ENCODE data around the gene CLECL1. TPM values are rescaled to one million over a fixed set of nuclear protein-coding genes. Genes with fewer than 3 reads are reported as not detected.
A peak's percentile ranks its signal among the peaks of the same experiment; 100 is the strongest.

Gene CLECL1
- total and polyA plus RNA-seq, 9 of the 15 experiments (the other 6 are each of a cell fraction or from before 2014, with no cell fraction given) = 0.13 to 0.25 TPM; not detected in 7

DNA sequence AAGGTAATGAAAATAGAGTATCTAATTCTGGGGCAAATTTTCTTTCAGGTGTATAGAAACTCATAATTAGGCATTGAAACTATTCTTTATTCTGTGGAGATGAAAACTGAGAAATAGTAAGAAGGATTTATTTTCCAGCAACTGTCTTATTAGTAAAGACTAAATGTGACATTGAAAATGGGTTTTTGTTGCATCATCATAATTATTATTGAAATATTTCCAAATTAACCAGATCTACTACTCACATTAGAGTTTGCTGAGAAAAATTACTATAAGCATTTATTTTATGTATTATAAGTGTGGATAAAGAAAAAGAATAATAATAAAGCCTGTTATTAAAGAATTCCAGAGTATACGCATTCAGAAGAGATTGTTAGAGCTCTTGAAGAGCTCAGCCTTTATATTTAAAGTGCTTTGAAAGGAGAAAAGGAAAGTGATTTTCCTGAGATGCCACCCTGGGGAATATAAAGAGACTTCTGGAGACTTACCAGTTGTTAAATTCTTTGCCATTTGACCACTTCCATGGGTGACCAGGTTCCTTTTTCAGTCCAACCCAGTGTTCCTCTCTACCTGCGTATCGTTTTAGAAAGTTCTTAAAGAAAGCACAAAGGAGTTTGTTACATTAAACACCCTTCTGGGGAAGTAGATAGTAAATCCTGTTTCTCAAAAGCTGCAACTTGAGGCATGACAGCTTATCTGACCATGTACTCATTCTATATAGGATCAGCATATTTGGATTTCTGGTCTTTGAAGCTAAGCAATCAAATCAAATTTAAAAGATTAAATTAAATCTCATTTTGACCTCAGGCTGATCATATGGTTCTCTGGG lies 21.4 kb upstream of the CLECL1 start (continued):
- TF ChIP-seq, protein P1, sequence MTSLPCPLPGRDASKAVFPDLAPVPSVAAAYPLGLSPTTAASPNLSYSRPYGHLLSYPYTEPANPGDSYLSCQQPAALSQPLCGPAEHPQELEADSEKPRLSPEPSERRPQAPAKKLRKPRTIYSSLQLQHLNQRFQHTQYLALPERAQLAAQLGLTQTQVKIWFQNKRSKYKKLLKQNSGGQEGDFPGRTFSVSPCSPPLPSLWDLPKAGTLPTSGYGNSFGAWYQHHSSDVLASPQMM (CRISPR knock-in tag; IDR thresholded peaks at IDR 0.05) = no peak
- TF ChIP-seq SRSF7 (optimal IDR thresholded peaks at IDR 0.05; ENCODE audit: low read depth, low read length) (no peak), FOSL1 (tag; conservative IDR thresholded peaks at IDR 0.05) (no peak), NFE2 (IDR thresholded peaks at IDR 0.05; ENCODE audit: low read depth) (no peak), ZNF316 (IDR thresholded peaks at IDR 0.05) (peak; percentile 72), HDAC3 (IDR thresholded peaks at IDR 0.05; ENCODE audit: borderline replicate concordance, partially characterized antibody) (no peak), IRF9 (tag; IDR thresholded peaks at IDR 0.05) (no peak), ZNF140 (CRISPR knock-in tag; IDR thresholded peaks at IDR 0.05) (no peak), ZNF24 (IDR thresholded peaks at IDR 0.05) (no peak), ARID3A (IDR thresholded peaks at IDR 0.05; ENCODE audit: borderline replicate concordance, low read depth, low read length) (no peak), SREBF2 (CRISPR knock-in tag; IDR thresholded peaks at IDR 0.05) (no peak), POLR2H (tag; IDR thresholded peaks at IDR 0.05; ENCODE audit: low read depth) (0 out of 2 replicates have a peak, but pooled peaks have one; percentile 6), SOX6 (IDR thresholded peaks at IDR 0.05) (no peak), RBFOX2 (IDR thresholded peaks at IDR 0.05; ENCODE audit: low read depth, low read length) (peak; percentile 73), DPF2 (IDR thresholded peaks at IDR 0.05) (no peak), BCOR (IDR thresholded peaks at IDR 0.05) (no peak), ZBTB8A (IDR thresholded peaks at IDR 0.05; ENCODE audit: partially characterized antibody) (no peak)
- TF ChIP-seq, protein P2, sequence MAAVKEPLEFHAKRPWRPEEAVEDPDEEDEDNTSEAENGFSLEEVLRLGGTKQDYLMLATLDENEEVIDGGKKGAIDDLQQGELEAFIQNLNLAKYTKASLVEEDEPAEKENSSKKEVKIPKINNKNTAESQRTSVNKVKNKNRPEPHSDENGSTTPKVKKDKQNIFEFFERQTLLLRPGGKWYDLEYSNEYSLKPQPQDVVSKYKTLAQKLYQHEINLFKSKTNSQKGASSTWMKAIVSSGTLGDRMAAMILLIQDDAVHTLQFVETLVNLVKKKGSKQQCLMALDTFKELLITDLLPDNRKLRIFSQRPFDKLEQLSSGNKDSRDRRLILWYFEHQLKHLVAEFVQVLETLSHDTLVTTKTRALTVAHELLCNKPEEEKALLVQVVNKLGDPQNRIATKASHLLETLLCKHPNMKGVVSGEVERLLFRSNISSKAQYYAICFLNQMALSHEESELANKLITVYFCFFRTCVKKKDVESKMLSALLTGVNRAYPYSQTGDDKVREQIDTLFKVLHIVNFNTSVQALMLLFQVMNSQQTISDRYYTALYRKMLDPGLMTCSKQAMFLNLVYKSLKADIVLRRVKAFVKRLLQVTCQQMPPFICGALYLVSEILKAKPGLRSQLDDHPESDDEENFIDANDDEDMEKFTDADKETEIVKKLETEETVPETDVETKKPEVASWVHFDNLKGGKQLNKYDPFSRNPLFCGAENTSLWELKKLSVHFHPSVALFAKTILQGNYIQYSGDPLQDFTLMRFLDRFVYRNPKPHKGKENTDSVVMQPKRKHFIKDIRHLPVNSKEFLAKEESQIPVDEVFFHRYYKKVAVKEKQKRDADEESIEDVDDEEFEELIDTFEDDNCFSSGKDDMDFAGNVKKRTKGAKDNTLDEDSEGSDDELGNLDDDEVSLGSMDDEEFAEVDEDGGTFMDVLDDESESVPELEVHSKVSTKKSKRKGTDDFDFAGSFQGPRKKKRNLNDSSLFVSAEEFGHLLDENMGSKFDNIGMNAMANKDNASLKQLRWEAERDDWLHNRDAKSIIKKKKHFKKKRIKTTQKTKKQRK (IDR thresholded peaks at IDR 0.05; ENCODE audit: borderline replicate concordance, low read depth, low read length) = no peak
- TF ChIP-seq, protein P3, sequence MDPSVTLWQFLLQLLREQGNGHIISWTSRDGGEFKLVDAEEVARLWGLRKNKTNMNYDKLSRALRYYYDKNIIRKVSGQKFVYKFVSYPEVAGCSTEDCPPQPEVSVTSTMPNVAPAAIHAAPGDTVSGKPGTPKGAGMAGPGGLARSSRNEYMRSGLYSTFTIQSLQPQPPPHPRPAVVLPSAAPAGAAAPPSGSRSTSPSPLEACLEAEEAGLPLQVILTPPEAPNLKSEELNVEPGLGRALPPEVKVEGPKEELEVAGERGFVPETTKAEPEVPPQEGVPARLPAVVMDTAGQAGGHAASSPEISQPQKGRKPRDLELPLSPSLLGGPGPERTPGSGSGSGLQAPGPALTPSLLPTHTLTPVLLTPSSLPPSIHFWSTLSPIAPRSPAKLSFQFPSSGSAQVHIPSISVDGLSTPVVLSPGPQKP (CRISPR knock-in tag; IDR thresholded peaks at IDR 0.05) = no peak
- TF ChIP-seq, protein P4, sequence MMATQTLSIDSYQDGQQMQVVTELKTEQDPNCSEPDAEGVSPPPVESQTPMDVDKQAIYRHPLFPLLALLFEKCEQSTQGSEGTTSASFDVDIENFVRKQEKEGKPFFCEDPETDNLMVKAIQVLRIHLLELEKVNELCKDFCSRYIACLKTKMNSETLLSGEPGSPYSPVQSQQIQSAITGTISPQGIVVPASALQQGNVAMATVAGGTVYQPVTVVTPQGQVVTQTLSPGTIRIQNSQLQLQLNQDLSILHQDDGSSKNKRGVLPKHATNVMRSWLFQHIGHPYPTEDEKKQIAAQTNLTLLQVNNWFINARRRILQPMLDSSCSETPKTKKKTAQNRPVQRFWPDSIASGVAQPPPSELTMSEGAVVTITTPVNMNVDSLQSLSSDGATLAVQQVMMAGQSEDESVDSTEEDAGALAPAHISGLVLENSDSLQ (IDR thresholded peaks at IDR 0.05) = no peak
